DND-41 (cell line): ENCODE results near the gene HNRNPDL.

Experiments used
- CTCF ChIP-seq: IDR thresholded peaks from 2 replicates; pipeline ENCODE4 v1.5.1; 2012; ENCODE audit warnings: borderline replicate concordance, low read length, moderate library complexity, mild to moderate bottlenecking; ENCODE audit not compliant: poor library complexity, severe bottlenecking; ENCODE audit errors: extremely low read depth
- EZH2 ChIP-seq: IDR thresholded peaks from 3 replicates; pipeline ENCODE4 v1.6.1; 2012; ENCODE audit warnings: borderline replicate concordance, low read depth, mild to moderate bottlenecking, moderate library complexity, low read length, inconsistent platforms; ENCODE audit not compliant: severe bottlenecking

DNA sequence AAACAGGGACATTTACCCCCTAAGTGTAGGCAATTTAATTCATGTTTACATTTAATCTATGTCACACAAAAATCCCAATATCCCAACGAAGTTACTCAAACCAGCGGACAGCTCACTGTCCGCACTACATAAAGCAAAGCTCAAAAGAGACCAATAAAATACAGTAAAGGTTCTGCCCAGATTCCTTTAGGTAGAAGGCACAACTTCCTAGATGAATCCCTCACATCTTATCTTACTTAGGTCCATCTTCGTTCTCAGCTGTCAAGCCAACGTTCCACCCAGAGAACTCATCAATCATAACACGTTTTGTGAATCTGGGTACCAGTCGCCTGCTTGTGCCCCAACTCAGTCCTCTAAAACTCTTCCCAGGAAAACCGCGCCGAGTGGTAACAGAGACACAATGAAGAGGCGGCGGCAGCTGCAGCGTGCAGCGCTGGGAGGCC is 1.7 kb downstream of the HNRNPDL start:
- TF ChIP-seq CTCF (no peak), EZH2 (no peak)
